Sigmoid colon (tissue), 4 donors: ENCODE measurements around the gene GMPPA.

Source experiments
- EP300 ChIP-seq, 4 donors: sonication (generic); formaldehyde crosslinking; IDR thresholded peaks; one replicate each; pipeline ENCODE4 v1.6.1; 2017; ENCODE audit warnings: antibody characterized with exemption in 4 of 4
- POLR2A ChIP-seq, 2 donors: fragments of 450-650 bp; IDR thresholded peaks; one replicate each; pipeline ENCODE4 v1.6.1; 2016; ENCODE audit warnings: antibody characterized with exemption in 2 of 2, mild to moderate bottlenecking in 2 of 2, moderate library complexity in 2 of 2
- POLR2AphosphoS5 ChIP-seq, 4 donors: sonication (generic); formaldehyde crosslinking; IDR thresholded peaks; one replicate each; pipeline ENCODE4 v1.6.1; 2017; ENCODE audit warnings: antibody characterized with exemption in 4 of 4
- TF ChIP-seq, protein P1 (sequence below), 4 experiments: fragments of 450-650 bp in 3 of 4; fragments of 200-600 bp in 1 of 4; IDR thresholded peaks; one replicate each; pipeline ENCODE4 v1.5.1; 2016 to 2019; ENCODE audit warnings: antibody characterized with exemption in 4 of 4, mild to moderate bottlenecking in 3 of 4, moderate library complexity in 2 of 4

DNA sequence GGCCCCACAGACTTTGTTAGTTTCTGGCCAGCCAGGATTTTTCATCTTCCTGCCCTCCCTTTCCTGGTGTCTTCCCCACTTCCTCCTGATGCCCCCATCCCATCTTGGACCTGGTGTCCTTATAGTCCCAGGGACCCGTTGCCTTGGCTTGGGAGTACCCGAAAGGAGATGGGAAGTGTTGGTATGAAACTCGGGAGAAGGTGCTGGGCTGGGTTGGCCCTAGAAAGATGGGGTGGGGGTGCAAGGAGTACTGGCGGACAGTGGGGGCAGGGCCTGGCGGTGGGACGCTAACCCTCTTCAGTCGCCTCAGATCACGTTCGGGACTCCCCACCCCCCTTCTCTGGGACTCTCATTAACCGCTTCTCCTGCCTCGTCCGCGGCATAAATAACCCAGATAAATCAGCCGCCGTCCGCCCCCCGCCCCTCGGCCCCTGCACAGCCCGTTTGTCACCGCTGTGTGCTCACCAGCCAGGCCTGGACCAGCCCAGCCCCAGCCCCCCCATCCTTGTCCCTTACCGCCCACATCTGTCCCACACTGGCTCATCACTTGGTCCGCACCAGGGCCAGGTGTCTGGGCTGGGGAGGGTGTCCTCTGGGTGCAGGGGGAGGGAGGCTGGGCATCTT lies 11.9 kb downstream of the GMPPA start:
- TF ChIP-seq POLR2A (IDR thresholded peaks at IDR 0.05) (no peak), POLR2AphosphoS5 (IDR thresholded peaks at IDR 0.05) (no peak), EP300 (IDR thresholded peaks at IDR 0.05) (no peak)
- TF ChIP-seq, protein P1, sequence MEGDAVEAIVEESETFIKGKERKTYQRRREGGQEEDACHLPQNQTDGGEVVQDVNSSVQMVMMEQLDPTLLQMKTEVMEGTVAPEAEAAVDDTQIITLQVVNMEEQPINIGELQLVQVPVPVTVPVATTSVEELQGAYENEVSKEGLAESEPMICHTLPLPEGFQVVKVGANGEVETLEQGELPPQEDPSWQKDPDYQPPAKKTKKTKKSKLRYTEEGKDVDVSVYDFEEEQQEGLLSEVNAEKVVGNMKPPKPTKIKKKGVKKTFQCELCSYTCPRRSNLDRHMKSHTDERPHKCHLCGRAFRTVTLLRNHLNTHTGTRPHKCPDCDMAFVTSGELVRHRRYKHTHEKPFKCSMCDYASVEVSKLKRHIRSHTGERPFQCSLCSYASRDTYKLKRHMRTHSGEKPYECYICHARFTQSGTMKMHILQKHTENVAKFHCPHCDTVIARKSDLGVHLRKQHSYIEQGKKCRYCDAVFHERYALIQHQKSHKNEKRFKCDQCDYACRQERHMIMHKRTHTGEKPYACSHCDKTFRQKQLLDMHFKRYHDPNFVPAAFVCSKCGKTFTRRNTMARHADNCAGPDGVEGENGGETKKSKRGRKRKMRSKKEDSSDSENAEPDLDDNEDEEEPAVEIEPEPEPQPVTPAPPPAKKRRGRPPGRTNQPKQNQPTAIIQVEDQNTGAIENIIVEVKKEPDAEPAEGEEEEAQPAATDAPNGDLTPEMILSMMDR (IDR thresholded peaks at IDR 0.05) = no peak
